GM23338 (cell line): Measurements from ENCODE around the gene BSND. TPM values are rescaled to one million over a fixed set of nuclear protein-coding genes. Genes with fewer than 3 reads are reported as not detected.

ENCODE experiments used
- ATAC-seq: fragments of 200-7000 bp; cut with Tn5 transposase; 3 replicates; pipeline ENCODE4 v1.9.1; 2020
- DNase-seq: peaks from one replicate; pipeline ENCODE4 v3.0.0-alpha.2; 2015; ENCODE audit warnings: low spot score
- H2AFZ ChIP-seq: fragments of 200-600 bp; sonication (generic); 2 replicates; pipeline ENCODE4 v1.8.0; 2016; ENCODE audit warnings: antibody characterized with exemption, mild to moderate bottlenecking, moderate library complexity
- H3F3A ChIP-seq: fragments of 200-600 bp; sonication (generic); replicated peaks from 2 replicates; pipeline ENCODE4 v1.8.0; 2017; ENCODE audit warnings: antibody characterized with exemption, mixed run types, low read depth
- H3K27ac ChIP-seq: fragments of 200-600 bp; sonication (generic); 2 replicates; pipeline ENCODE4 v1.6.1; 2016; ENCODE audit warnings: low read depth
- H3K27me3 ChIP-seq: fragments of 200-600 bp; sonication (generic); 2 replicates; pipeline ENCODE4 v1.8.0; 2016; ENCODE audit warnings: mild to moderate bottlenecking, mixed run types, moderate library complexity; ENCODE audit not compliant: insufficient read depth
- H3K36me3 ChIP-seq: fragments of 200-600 bp; sonication (generic); 2 replicates; pipeline ENCODE4 v1.8.0; 2016; ENCODE audit warnings: mild to moderate bottlenecking; ENCODE audit not compliant: insufficient read depth
- H3K4me1 ChIP-seq: fragments of 200-600 bp; sonication (generic); 2 replicates; pipeline ENCODE4 v1.8.0; 2016; ENCODE audit warnings: mild to moderate bottlenecking, moderate library complexity; ENCODE audit not compliant: insufficient read depth
- H3K4me2 ChIP-seq: fragments of 200-600 bp; sonication (generic); 2 replicates; pipeline ENCODE4 v1.7.1; 2017; ENCODE audit warnings: mixed run types
- H3K4me3 ChIP-seq: fragments of 200-600 bp; sonication (generic); 2 replicates; pipeline ENCODE4 v1.6.1; 2016; ENCODE audit warnings: mixed run types
- H3K79me2 ChIP-seq: fragments of 200-600 bp; sonication (generic); replicated peaks from 2 replicates; pipeline ENCODE4 v1.8.0; 2017; ENCODE audit warnings: mild to moderate bottlenecking; ENCODE audit not compliant: insufficient read depth
- H3K9me2 ChIP-seq: fragments of 200-600 bp; sonication (generic); 2 replicates; pipeline ENCODE4 v1.8.0; 2017; ENCODE audit not compliant: insufficient read depth
- H4K20me1 ChIP-seq: fragments of 200-600 bp; sonication (generic); replicated peaks from 2 replicates; pipeline ENCODE4 v1.8.0; 2017; ENCODE audit warnings: mild to moderate bottlenecking; ENCODE audit not compliant: insufficient read depth
- H3K27ac Mint-ChIP-seq: 2 replicates; pipeline ENCODE4 v1.8.0; 2020; ENCODE audit warnings: inconsistent platforms, mild to moderate bottlenecking, moderate library complexity, mixed read lengths
- H3K27me3 Mint-ChIP-seq: 3 replicates; pipeline ENCODE4 v1.8.0; 2022; ENCODE audit warnings: low read depth, mild to moderate bottlenecking, moderate library complexity, mixed read lengths, inconsistent platforms; ENCODE audit not compliant: insufficient read depth, poor library complexity
- H3K36me3 Mint-ChIP-seq: 3 replicates; pipeline ENCODE4 v1.8.0; 2021; ENCODE audit warnings: low read depth, mild to moderate bottlenecking, inconsistent platforms, moderate library complexity, mixed read lengths
- H3K4me1 Mint-ChIP-seq: 3 replicates; pipeline ENCODE4 v1.8.0; 2020; ENCODE audit warnings: mild to moderate bottlenecking, inconsistent platforms, mixed read lengths
- H3K4me3 Mint-ChIP-seq: 3 replicates; pipeline ENCODE4 v1.8.0; 2021; ENCODE audit warnings: moderate library complexity, mild to moderate bottlenecking, inconsistent platforms, mixed read lengths
- H3K9me3 Mint-ChIP-seq: 3 replicates; pipeline ENCODE4 v1.8.0; 2020; ENCODE audit warnings: moderate library complexity, mild to moderate bottlenecking, inconsistent platforms, mixed read lengths
- CTCF ChIP-seq, 2 experiments: fragments of 200-600 bp in 1 of 2; sonication (generic) in 1 of 2; conservative IDR thresholded peaks; 2 replicates each; pipeline versions ENCODE4 v1.5.1 to v1.6.1; 2016 to 2017; ENCODE audit warnings: antibody characterized with exemption in 2 of 2, low read depth in 2 of 2, mild to moderate bottlenecking in 2 of 2, moderate library complexity in 1 of 2
- ETS1 ChIP-seq: IDR thresholded peaks from 2 replicates; pipeline ENCODE4 v1.6.1; 2016; ENCODE audit warnings: antibody characterized with exemption
- EZH2phosphoT487 ChIP-seq: fragments of 200-600 bp; sonication (generic); IDR thresholded peaks from one replicate; pipeline ENCODE4 v1.8.1; 2018; ENCODE audit warnings: antibody characterized with exemption; ENCODE audit not compliant: unreplicated experiment
- NANOG ChIP-seq: IDR thresholded peaks from 2 replicates; pipeline ENCODE4 v1.6.1; 2016; ENCODE audit warnings: antibody characterized with exemption, borderline replicate concordance
- POLR2AphosphoS5 ChIP-seq: IDR thresholded peaks from 2 replicates; pipeline ENCODE4 v1.6.1; 2016; ENCODE audit warnings: antibody characterized with exemption, low read depth
- STAT1 ChIP-seq: IDR thresholded peaks from one replicate; pipeline ENCODE4 v1.6.1; 2016; ENCODE audit warnings: antibody characterized with exemption; ENCODE audit not compliant: unreplicated experiment
- ZNF462 ChIP-seq: fragments of 250-450 bp; sonication (Bioruptor Pico); IDR thresholded peaks from 2 replicates; pipeline ENCODE4 v1.5.0; 2020; ENCODE audit warnings: mild to moderate bottlenecking, moderate library complexity
- polyA plus RNA-seq: library from polyadenylated mRNA; unstranded; fragments of >200 nt; fragmentation: Nextera tagmentation; extraction: Ambion mirVana; gene quantifications from 2 replicates; pipeline ENCODE4 v1.2.1, GENCODE V29; 2016
- total RNA-seq: library from RNA; depleted of rRNA; stranded (reverse); fragments of >200 nt; shearing (Covaris generic); gene quantifications from 2 replicates; pipeline ENCODE4 v1.2.3, GENCODE V29; 2014

The BSND gene
- total and polyA plus RNA-seq, 2 experiments from 2014 or later = 0.55 to 1.4 TPM

- no peaks in the 10 kb centered on the region; the same call in 1 of the 2 replicates for H3K4me1 ChIP-seq
- peaks cover 59% of the 10 kb centered on the region for H3K36me3 ChIP-seq
- H3K27me3 Mint-ChIP-seq = peaks cover 12% of the 10 kb centered on the region
These were observed 50.7 kb downstream of the BSND start for GRCh38 chr1:55049271-55049913.

GRCh38 chr1:55049914-55050278 lies 51.2 kb downstream of the BSND start:
- Histone ChIP-seq H4K20me1 (peaks cover 45% of the 10 kb centered on the region), H3K4me2 (no peak overlapping the region), H3K4me3 (no peak overlapping the region), H3K79me2 (peaks cover 58% of the 10 kb centered on the region), H3K4me1 (no peaks in the 10 kb centered on the region; the same call in 1 of the 2 replicates), H3K36me3 (peaks cover 57% of the 10 kb centered on the region), H3K27me3 (no peaks in the 10 kb centered on the region), H2AFZ (no peak overlapping the region), H3F3A (peaks cover 12% of the 10 kb centered on the region; the same call in 1 of the 2 replicates), H3K9me2 (no peaks in the 10 kb centered on the region), H3K27ac (no peak overlapping the region)
- Mint-ChIP-seq H3K27me3 (peaks cover 12% of the 10 kb centered on the region), H3K36me3 (peaks cover 27% of the 10 kb centered on the region), H3K9me3 (no peaks in the 10 kb centered on the region), H3K27ac (no peak overlapping the region; the same call in 1 of the 2 replicates), H3K4me3 (no peak overlapping the region), H3K4me1 (peaks cover 4% of the 10 kb centered on the region; the same call in 2 of the 3 replicates)
- DNase-seq (no peak), ATAC-seq (no peak)
- TF ChIP-seq STAT1 (no peak), ZNF462 (CRISPR knock-in tag) (no peak), NANOG (no peak), EZH2phosphoT487 (no peak), POLR2AphosphoS5 (no peak)

More at GRCh38 chr1:55049271-55049913, 50.7 kb downstream of the BSND start:
- Mint-ChIP-seq H3K36me3 (peaks cover 32% of the 10 kb centered on the region), H3K9me3 (no peaks in the 10 kb centered on the region), H3K4me3 (no peak overlapping the region), H3K4me1 (peaks cover 4% of the 10 kb centered on the region; the same call in 2 of the 3 replicates), H3K27ac (no peak overlapping the region)
- Histone ChIP-seq H3K27ac (no peak overlapping the region), H3K27me3 (no peaks in the 10 kb centered on the region), H3K79me2 (peaks cover 61% of the 10 kb centered on the region), H3K4me2 (no peak overlapping the region), H3K4me3 (no peak overlapping the region), H2AFZ (no peak overlapping the region), H3K9me2 (no peaks in the 10 kb centered on the region), H4K20me1 (peaks cover 50% of the 10 kb centered on the region), H3F3A (peaks cover 16% of the 10 kb centered on the region; the same call in 1 of the 2 replicates)
- ATAC-seq (peak; percentile 33; the same call in 2 of the 3 replicates), DNase-seq (no peak)
- TF ChIP-seq CTCF (conservative IDR thresholded peaks at IDR 0.05; ENCODE audit: low read depth in 2 of 2) = peak in 1 of 2 experiments; percentile 45; a peak in 2 of 4 replicates
- TF ChIP-seq ETS1 = no peak
